ENCODE measurements around the gene DCTN4. TPM values are rescaled to one million over a fixed set of nuclear protein-coding genes. Genes with fewer than 3 reads are reported as not detected.

The DCTN4 gene
- total RNA-seq, 1 donor from 2014 or later, result 92.1 TPM

GRCh38 chr5:150676578-150676977, 82.2 kb downstream of the DCTN4 start:
- H3K36me3 Mint-ChIP-seq (ENCODE audit: unreplicated experiment), result no peaks in the 10 kb centered on the region
- TF ChIP-seq CTCF (IDR thresholded peaks at IDR 0.05; ENCODE audit: partially characterized antibody, unreplicated experiment), result no peak
- no peak overlapping the region for H3K4me3 Mint-ChIP-seq (ENCODE audit: unreplicated experiment)
- H3K9me3 Mint-ChIP-seq (ENCODE audit: unreplicated experiment), result no peaks in the 10 kb centered on the region
- H3K27me3 Mint-ChIP-seq (ENCODE audit: unreplicated experiment), result no peaks in the 10 kb centered on the region
- no peak for DNase-seq
- no peak overlapping the region for H3K27ac Mint-ChIP-seq (ENCODE audit: unreplicated experiment)
- H3K4me1 Mint-ChIP-seq (ENCODE audit: low read depth, unreplicated experiment), result no peaks in the 10 kb centered on the region

- Mint-ChIP-seq H3K36me3 (ENCODE audit: unreplicated experiment) (no peaks in the 10 kb centered on the region), H3K27me3 (ENCODE audit: unreplicated experiment) (peaks cover 2% of the 10 kb centered on the region), H3K4me1 (ENCODE audit: low read depth, unreplicated experiment) (peaks cover 1% of the 10 kb centered on the region), H3K27ac (ENCODE audit: unreplicated experiment) (no peak overlapping the region), H3K4me3 (ENCODE audit: unreplicated experiment) (no peak overlapping the region), H3K9me3 (ENCODE audit: unreplicated experiment) (no peaks in the 10 kb centered on the region)
- no peak for TF ChIP-seq CTCF (IDR thresholded peaks at IDR 0.05; ENCODE audit: partially characterized antibody, unreplicated experiment)
- no peak for DNase-seq
These were observed 83.7 kb downstream of the DCTN4 start for GRCh38 chr5:150675069-150675468.

- no peak for TF ChIP-seq CTCF (IDR thresholded peaks at IDR 0.05; ENCODE audit: partially characterized antibody, unreplicated experiment)
- Mint-ChIP-seq H3K4me1 (ENCODE audit: low read depth, unreplicated experiment) (peaks cover 1% of the 10 kb centered on the region), H3K36me3 (ENCODE audit: unreplicated experiment) (no peaks in the 10 kb centered on the region), H3K4me3 (ENCODE audit: unreplicated experiment) (no peak overlapping the region), H3K27me3 (ENCODE audit: unreplicated experiment) (peaks cover 2% of the 10 kb centered on the region), H3K9me3 (ENCODE audit: unreplicated experiment) (no peaks in the 10 kb centered on the region), H3K27ac (ENCODE audit: unreplicated experiment) (no peak overlapping the region)
- no peak for DNase-seq
These were observed 84.4 kb downstream of the DCTN4 start for GRCh38 chr5:150674341-150674821.

GRCh38 chr5:150672884-150673275, 85.9 kb downstream of the DCTN4 start:
- Mint-ChIP-seq H3K4me1 (ENCODE audit: low read depth, unreplicated experiment) (peaks cover 1% of the 10 kb centered on the region), H3K4me3 (ENCODE audit: unreplicated experiment) (no peak overlapping the region), H3K27ac (ENCODE audit: unreplicated experiment) (no peak overlapping the region), H3K36me3 (ENCODE audit: unreplicated experiment) (no peaks in the 10 kb centered on the region), H3K27me3 (ENCODE audit: unreplicated experiment) (peaks cover 2% of the 10 kb centered on the region), H3K9me3 (ENCODE audit: unreplicated experiment) (no peaks in the 10 kb centered on the region)
- no peak for DNase-seq
- TF ChIP-seq CTCF (IDR thresholded peaks at IDR 0.05; ENCODE audit: partially characterized antibody, unreplicated experiment), result no peak

- Mint-ChIP-seq H3K27ac (ENCODE audit: unreplicated experiment) (no peak overlapping the region), H3K4me3 (ENCODE audit: unreplicated experiment) (peak overlapping the region; percentile 81), H3K4me1 (ENCODE audit: low read depth, unreplicated experiment) (peaks cover 1% of the 10 kb centered on the region), H3K9me3 (ENCODE audit: unreplicated experiment) (no peaks in the 10 kb centered on the region), H3K27me3 (ENCODE audit: unreplicated experiment) (peaks cover 2% of the 10 kb centered on the region), H3K36me3 (ENCODE audit: unreplicated experiment) (no peaks in the 10 kb centered on the region)
- no peak for TF ChIP-seq CTCF (IDR thresholded peaks at IDR 0.05; ENCODE audit: partially characterized antibody, unreplicated experiment)
- no peak for DNase-seq
These were observed 86.5 kb downstream of the DCTN4 start for GRCh38 chr5:150672237-150672883.

Data from glutamatergic neuron (in vitro differentiated cells).